ENCODE data around the gene LYL1. TPM values are rescaled to one million over a fixed set of nuclear protein-coding genes. Genes with fewer than 3 reads are reported as not detected.

LYL1 gene
- total RNA-seq, 2 donors from 2014 or later = 4.6 to 13.3 TPM

GRCh38 chr19:13138916-13139198 is 36.2 kb upstream of the LYL1 start:
- H3K4me1 ChIP-seq (replicated peaks) = no peaks in the 10 kb centered on the region

GRCh38 chr19:13138171-13138915 is 35.7 kb upstream of the LYL1 start:
- intact Hi-C loops (cut with DNase I) = no loop called here
- Histone ChIP-seq H3K4me3 (no peak overlapping the region), H3K27me3 (replicated peaks; ENCODE audit: insufficient read depth) (no peaks in the 10 kb centered on the region), H3K36me3 (no peaks in the 10 kb centered on the region), H3K27ac (no peak overlapping the region), H3K9me3 (no peaks in the 10 kb centered on the region), H3K4me1 (replicated peaks) (no peaks in the 10 kb centered on the region)
- TF ChIP-seq CTCF (IDR thresholded peaks at IDR 0.05) = no peak
- TF ChIP-seq POLR2AphosphoS5 (IDR thresholded peaks at IDR 0.05) = no peak
- no peak for TF ChIP-seq POLR2A (IDR thresholded peaks at IDR 0.05)
- DNase-seq (ENCODE audit: low spot score) = no peak
- WGBS = 82% methylated on average over 40 of the region's 40 CpGs

More at GRCh38 chr19:13138916-13139198, 36.2 kb upstream of the LYL1 start:
- no peak for TF ChIP-seq POLR2AphosphoS5 (IDR thresholded peaks at IDR 0.05)
- no peak for TF ChIP-seq CTCF (IDR thresholded peaks at IDR 0.05)
- no peak for TF ChIP-seq POLR2A (IDR thresholded peaks at IDR 0.05)
- no peak for DNase-seq (ENCODE audit: low spot score)
- Histone ChIP-seq H3K36me3 (no peaks in the 10 kb centered on the region), H3K27me3 (replicated peaks; ENCODE audit: insufficient read depth) (no peaks in the 10 kb centered on the region), H3K9me3 (no peaks in the 10 kb centered on the region), H3K4me3 (no peak overlapping the region), H3K27ac (no peak overlapping the region)
- 70% methylated on average over 10 of the region's 10 CpGs for WGBS
- intact Hi-C loops (cut with DNase I) = no loop called here

GRCh38 chr19:13137290-13137794 is 34.7 kb upstream of the LYL1 start:
- TF ChIP-seq POLR2A (IDR thresholded peaks at IDR 0.05) = no peak
- TF ChIP-seq CTCF (IDR thresholded peaks at IDR 0.05) = no peak
- no peak for TF ChIP-seq POLR2AphosphoS5 (IDR thresholded peaks at IDR 0.05)
- no peak for DNase-seq (ENCODE audit: low spot score)
- H3K4me1 ChIP-seq (replicated peaks) = no peaks in the 10 kb centered on the region
- WGBS = 91% methylated on average over 28 of the region's 28 CpGs
- H3K4me3 ChIP-seq = no peak overlapping the region
- H3K36me3 ChIP-seq = no peaks in the 10 kb centered on the region
- H3K9me3 ChIP-seq = no peaks in the 10 kb centered on the region
- H3K27ac ChIP-seq = no peak overlapping the region
- intact Hi-C loops (cut with DNase I) = no loop called here
- H3K27me3 ChIP-seq (replicated peaks; ENCODE audit: insufficient read depth) = no peaks in the 10 kb centered on the region

GRCh38 chr19:13135068-13136062 is 32.7 kb upstream of the LYL1 start:
- no peak overlapping the region for H3K4me3 ChIP-seq
- no peak overlapping the region for H3K27ac ChIP-seq
- TF ChIP-seq POLR2A (IDR thresholded peaks at IDR 0.05) (no peak), POLR2AphosphoS5 (IDR thresholded peaks at IDR 0.05) (no peak), CTCF (IDR thresholded peaks at IDR 0.05) (no peak)
- 93% methylated on average over 46 of the region's 60 CpGs for WGBS
- no peak for DNase-seq (ENCODE audit: low spot score)
- intact Hi-C loops (cut with DNase I) = no loop called here
- H3K9me3 ChIP-seq = no peaks in the 10 kb centered on the region
- H3K36me3 ChIP-seq = no peaks in the 10 kb centered on the region
- no peaks in the 10 kb centered on the region for H3K4me1 ChIP-seq (replicated peaks)
- H3K27me3 ChIP-seq (replicated peaks; ENCODE audit: insufficient read depth) = no peaks in the 10 kb centered on the region
